Frontal cortex (tissue), 4 donors: ENCODE results near the gene EPC1. TPM values are rescaled to one million over a fixed set of nuclear protein-coding genes. Genes with fewer than 3 reads are reported as not detected.
A peak's percentile ranks its signal among the peaks of the same experiment; 100 is the strongest.

Source experiments
- DNase-seq, 2 donors: peaks; one replicate each; pipeline ENCODE4 v3.0.0; 2012; ENCODE audit warnings: low spot score in 2 of 2
- FAIRE-seq: peaks from 2 replicates; lab custom pipeline; 2012; peaks lifted over from hg19 to GRCh38; lab: Jason Lieb, UNC
- total RNA-seq: library from RNA; depleted of rRNA; stranded (reverse); fragments of >200 nt; gene quantifications from one replicate; pipeline ENCODE4 v1.2.3, GENCODE V29; 2014
- donor health status: control.
- donor health status: control.
- donor health status: control.

EPC1 gene
- total RNA-seq, 1 donor from 2014 or later = 94.2 TPM

- no peak for FAIRE-seq
- DNase-seq = peak; percentile 95 to 97
Measured at GRCh38 chr10:32346134-32346550, 816 bp downstream of the EPC1 start.

GRCh38 chr10:32341596-32341995 lies 5.4 kb downstream of the EPC1 start:
- FAIRE-seq (no peak), DNase-seq (no peak)

GRCh38 chr10:32340596-32341180 lies 6.3 kb downstream of the EPC1 start:
- FAIRE-seq (no peak), DNase-seq (no peak)

- no peak for DNase-seq
- no peak for FAIRE-seq
Measured at GRCh38 chr10:32338262-32338661, 8.7 kb downstream of the EPC1 start.

GRCh38 chr10:32337350-32337749 lies 9.6 kb downstream of the EPC1 start:
- no peak for DNase-seq
- FAIRE-seq = no peak

- no peak for FAIRE-seq
Measured at GRCh38 chr10:32333849-32334248, 13.1 kb downstream of the EPC1 start.

GRCh38 chr10:32332299-32332750 lies 14.6 kb downstream of the EPC1 start:
- no peak for FAIRE-seq
- no peak for DNase-seq

More at GRCh38 chr10:32333849-32334248, 13.1 kb downstream of the EPC1 start:
- no peak for DNase-seq

- FAIRE-seq (no peak), DNase-seq (no peak)
Measured at GRCh38 chr10:32331606-32332005, 15.4 kb downstream of the EPC1 start.

- FAIRE-seq (no peak), DNase-seq (no peak)
Measured at GRCh38 chr10:32330214-32330613, 16.7 kb downstream of the EPC1 start.

- FAIRE-seq = no peak
- DNase-seq = no peak
Measured at GRCh38 chr10:32329061-32329460, 17.9 kb downstream of the EPC1 start.

- FAIRE-seq = no peak
- DNase-seq = no peak
Measured at GRCh38 chr10:32328499-32328898, 18.5 kb downstream of the EPC1 start.

- DNase-seq = no peak
- FAIRE-seq = no peak
Measured at GRCh38 chr10:32327364-32327691, 19.6 kb downstream of the EPC1 start.

- FAIRE-seq = no peak
Measured at GRCh38 chr10:32326680-32327363, 20.1 kb downstream of the EPC1 start.

GRCh38 chr10:32326119-32326518 lies 20.8 kb downstream of the EPC1 start:
- DNase-seq = no peak
- FAIRE-seq = no peak

More at GRCh38 chr10:32326680-32327363, 20.1 kb downstream of the EPC1 start:
- DNase-seq = no peak

GRCh38 chr10:32323051-32323450 lies 23.9 kb downstream of the EPC1 start:
- DNase-seq (no peak), FAIRE-seq (no peak)

- no peak for FAIRE-seq
Measured at GRCh38 chr10:32321016-32321631, 25.8 kb downstream of the EPC1 start.

GRCh38 chr10:32318476-32318896 lies 28.5 kb downstream of the EPC1 start:
- no peak for FAIRE-seq
- DNase-seq = no peak

More at GRCh38 chr10:32321016-32321631, 25.8 kb downstream of the EPC1 start:
- no peak for DNase-seq

GRCh38 chr10:32317795-32318357 lies 29.1 kb downstream of the EPC1 start:
- no peak for DNase-seq
- no peak for FAIRE-seq

GRCh38 chr10:32315424-32315823 lies 31.5 kb downstream of the EPC1 start:
- no peak for FAIRE-seq
- DNase-seq = no peak

GRCh38 chr10:32314588-32314987 lies 32.4 kb downstream of the EPC1 start:
- DNase-seq (no peak), FAIRE-seq (no peak)

- no peak for FAIRE-seq
- DNase-seq = no peak
Measured at GRCh38 chr10:32308027-32308603, 38.8 kb downstream of the EPC1 start.
